ENCODE results near the gene NFIB. TPM values are rescaled to one million over a fixed set of nuclear protein-coding genes. Genes with fewer than 3 reads are reported as not detected.

The NFIB gene
- total RNA-seq, 2 donors from 2014 or later, result 74.4 to 80.1 TPM

DNA sequence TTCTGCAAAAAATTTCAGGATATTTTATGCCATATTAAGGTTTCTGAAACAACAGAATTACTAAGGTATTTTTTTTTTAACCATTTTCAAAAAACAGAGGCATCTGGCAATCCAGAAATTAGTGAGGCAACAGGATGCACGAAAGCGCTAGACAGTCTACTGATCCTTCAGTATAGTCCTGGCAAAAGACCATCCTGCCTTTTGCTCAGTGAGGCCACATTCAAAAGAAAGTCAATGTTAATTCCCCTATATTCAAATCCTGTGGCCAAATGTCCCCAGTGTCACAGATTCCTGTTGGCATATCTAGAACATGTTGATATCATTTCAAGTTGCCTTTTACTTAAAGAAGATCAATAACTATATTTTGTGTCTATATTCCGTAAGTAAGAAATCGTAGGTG, 13.1 kb upstream of the NFIB start:
- TF ChIP-seq, protein P1, sequence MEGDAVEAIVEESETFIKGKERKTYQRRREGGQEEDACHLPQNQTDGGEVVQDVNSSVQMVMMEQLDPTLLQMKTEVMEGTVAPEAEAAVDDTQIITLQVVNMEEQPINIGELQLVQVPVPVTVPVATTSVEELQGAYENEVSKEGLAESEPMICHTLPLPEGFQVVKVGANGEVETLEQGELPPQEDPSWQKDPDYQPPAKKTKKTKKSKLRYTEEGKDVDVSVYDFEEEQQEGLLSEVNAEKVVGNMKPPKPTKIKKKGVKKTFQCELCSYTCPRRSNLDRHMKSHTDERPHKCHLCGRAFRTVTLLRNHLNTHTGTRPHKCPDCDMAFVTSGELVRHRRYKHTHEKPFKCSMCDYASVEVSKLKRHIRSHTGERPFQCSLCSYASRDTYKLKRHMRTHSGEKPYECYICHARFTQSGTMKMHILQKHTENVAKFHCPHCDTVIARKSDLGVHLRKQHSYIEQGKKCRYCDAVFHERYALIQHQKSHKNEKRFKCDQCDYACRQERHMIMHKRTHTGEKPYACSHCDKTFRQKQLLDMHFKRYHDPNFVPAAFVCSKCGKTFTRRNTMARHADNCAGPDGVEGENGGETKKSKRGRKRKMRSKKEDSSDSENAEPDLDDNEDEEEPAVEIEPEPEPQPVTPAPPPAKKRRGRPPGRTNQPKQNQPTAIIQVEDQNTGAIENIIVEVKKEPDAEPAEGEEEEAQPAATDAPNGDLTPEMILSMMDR (IDR thresholded peaks at IDR 0.05), result no peak
- H3K36me3 ChIP-seq, result no peaks in the 10 kb centered on the region
- H3K4me1 ChIP-seq, result peaks cover 0 to 22% of the 10 kb centered on the region in 2 donors
- no peak for DNase-seq (ENCODE audit: low spot score)
- no peak overlapping the region for H3K4me3 ChIP-seq
- H3K9me3 ChIP-seq, result no peaks in the 10 kb centered on the region
- H3K27ac ChIP-seq, result no peak overlapping the region
- no peaks in the 10 kb centered on the region for H3K27me3 ChIP-seq

DNA sequence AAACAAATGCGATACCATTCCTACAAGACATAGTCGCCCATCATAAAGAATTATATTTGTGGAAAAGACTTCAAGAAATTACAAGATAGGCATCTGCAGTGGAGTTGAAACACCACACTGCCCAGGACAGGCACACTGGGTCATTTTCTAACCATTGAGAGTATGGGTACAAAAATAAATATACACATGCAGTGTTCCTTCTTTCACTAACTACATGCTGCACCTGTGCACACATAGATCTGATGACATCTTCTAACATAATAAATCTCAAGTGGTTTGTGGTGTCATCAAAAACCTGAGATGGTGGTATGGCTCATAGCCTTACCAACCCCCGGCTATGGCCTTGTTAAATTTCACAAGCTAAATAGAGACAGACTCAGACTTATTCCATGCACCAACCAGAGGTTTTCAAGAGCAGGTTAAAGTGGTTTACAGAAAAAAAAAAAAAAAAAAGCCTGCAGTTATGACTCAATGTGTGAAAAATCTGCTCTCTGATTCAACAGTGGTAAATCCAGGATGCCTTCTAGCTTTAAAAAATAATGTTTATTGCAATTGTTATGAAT, 12.4 kb upstream of the NFIB start:
- no peak overlapping the region for H3K4me3 ChIP-seq
- H3K9me3 ChIP-seq, result no peaks in the 10 kb centered on the region
- TF ChIP-seq, protein P1 (IDR thresholded peaks at IDR 0.05), result no peak
- no peaks in the 10 kb centered on the region for H3K27me3 ChIP-seq
- H3K27ac ChIP-seq, result peak overlapping the region in 1 of 2 donors; percentile 23
- no peaks in the 10 kb centered on the region for H3K36me3 ChIP-seq
- DNase-seq (ENCODE audit: low spot score), result no peak
- H3K4me1 ChIP-seq, result peaks cover 0 to 26% of the 10 kb centered on the region in 2 donors

DNA sequence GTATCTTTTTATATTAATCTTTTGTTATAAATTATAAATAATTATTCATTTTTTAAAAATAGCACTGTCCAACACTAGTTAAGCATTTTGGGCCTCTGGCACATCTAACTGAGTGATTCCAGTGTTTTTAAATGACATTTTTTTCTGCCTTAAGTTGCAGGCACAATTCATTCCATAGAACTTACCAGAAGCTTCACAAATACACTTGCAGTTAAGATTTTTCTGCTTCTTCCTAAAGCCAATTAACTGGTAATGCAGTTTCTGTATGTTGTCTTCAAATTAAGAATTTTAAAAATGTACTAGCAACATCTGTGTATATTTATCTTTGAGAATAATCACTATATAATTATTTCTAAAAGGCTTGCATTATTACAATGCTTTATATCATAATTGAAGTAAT, 11.2 kb upstream of the NFIB start:
- no peak overlapping the region for H3K4me3 ChIP-seq
- H3K27me3 ChIP-seq, result no peaks in the 10 kb centered on the region
- no peak overlapping the region for H3K27ac ChIP-seq
- no peaks in the 10 kb centered on the region for H3K36me3 ChIP-seq
- TF ChIP-seq, protein P1 (IDR thresholded peaks at IDR 0.05), result no peak
- H3K9me3 ChIP-seq, result no peaks in the 10 kb centered on the region
- peaks cover 0 to 38% of the 10 kb centered on the region in 2 donors for H3K4me1 ChIP-seq
- DNase-seq (ENCODE audit: low spot score), result no peak

DNA sequence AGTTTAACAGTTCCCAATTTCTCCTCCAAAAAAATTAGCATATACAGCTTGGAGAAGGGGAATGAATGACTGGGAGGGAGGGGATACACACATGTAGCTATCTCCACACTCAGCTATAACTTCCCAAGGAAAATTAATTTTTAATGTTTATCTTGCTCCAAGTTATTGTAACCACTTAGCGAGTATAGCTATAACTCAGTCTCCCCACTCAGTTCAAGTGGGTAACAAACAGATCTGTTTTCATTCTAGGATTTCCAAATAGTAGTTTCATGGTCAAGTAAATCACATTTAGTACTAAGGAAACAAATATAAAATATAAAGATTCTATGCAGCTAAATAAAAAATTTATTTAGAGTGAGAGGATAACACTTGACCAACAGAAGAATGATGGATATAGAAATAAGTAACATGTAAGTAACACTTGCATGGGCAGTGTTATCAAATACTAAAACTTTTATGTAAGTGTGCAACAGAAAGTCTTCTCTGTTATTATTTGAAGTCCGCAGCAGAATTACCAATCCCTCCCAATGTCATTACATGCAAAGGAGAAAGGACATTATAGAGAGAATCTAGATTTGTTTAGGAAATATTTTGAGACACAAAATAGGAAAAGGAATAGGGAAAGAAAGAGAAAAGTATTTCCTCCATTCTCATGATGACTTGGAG, 10.2 kb upstream of the NFIB start:
- no peaks in the 10 kb centered on the region for H3K9me3 ChIP-seq
- H3K4me3 ChIP-seq, result no peak overlapping the region
- no peaks in the 10 kb centered on the region for H3K36me3 ChIP-seq
- H3K27me3 ChIP-seq, result no peaks in the 10 kb centered on the region
- TF ChIP-seq, protein P1 (IDR thresholded peaks at IDR 0.05), result no peak
- peak overlapping the region; percentile 97 to 100 for H3K27ac ChIP-seq
- H3K4me1 ChIP-seq, result peaks cover 0 to 48% of the 10 kb centered on the region in 2 donors
- DNase-seq (ENCODE audit: low spot score), result no peak

DNA sequence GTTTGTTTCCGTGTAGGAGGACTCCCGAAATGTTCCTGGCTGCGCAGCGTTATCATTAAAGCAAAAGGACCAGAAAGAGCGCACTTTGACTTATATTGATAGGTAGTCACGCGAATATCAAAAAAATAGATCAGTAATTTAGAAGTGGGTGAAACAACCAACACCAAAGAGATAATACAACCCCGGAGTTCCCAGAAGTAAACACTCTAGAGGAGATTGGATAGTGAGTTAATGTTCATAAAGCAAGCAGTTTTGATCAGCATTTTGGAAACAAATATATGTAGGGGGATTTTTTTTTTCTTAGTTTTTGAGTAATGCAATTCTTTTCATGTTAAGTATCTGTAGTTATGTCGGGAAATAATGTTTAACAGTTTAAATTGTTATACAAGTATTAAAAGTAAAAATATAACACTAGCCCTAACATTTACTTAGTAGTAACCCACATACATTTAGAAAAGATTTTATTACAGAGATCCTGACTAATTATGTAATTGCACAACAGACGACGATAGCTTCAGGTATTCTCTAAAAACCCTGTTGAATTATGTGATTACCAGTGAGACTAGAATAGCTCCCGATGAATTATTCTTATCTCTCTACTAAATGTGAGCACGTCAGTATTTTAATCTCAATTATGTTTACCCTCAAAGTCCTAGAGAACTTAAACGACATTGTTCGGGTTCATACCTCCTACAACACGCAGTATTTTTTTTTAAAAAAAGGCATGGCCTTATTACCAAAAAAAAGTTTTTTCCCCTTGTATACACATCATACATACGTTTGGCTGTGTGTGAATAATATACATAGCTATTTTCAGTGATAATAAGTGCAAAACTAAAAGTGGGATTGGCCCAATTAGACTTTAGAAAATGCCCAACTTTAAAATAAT, 9.4 kb upstream of the NFIB start:
- Histone ChIP-seq H3K9me3 (no peaks in the 10 kb centered on the region), H3K4me1 (peaks cover 0 to 56% of the 10 kb centered on the region in 2 donors)

More for the DNA sequence above, 9.4 kb upstream of the NFIB start:
- Histone ChIP-seq H3K27ac (peak overlapping the region; percentile 97 to 100), H3K27me3 (no peaks in the 10 kb centered on the region), H3K36me3 (no peaks in the 10 kb centered on the region), H3K4me3 (peak overlapping the region; percentile 60 to 80)
- DNase-seq (ENCODE audit: low spot score), result no peak
- TF ChIP-seq, protein P1 (IDR thresholded peaks at IDR 0.05), result no peak
